Endodermal cell (in vitro differentiated cells): Measurements from ENCODE around the gene SOX8. TPM values are rescaled to one million over a fixed set of nuclear protein-coding genes. Genes with fewer than 3 reads are reported as not detected.

Source experiments
- DNase-seq: peaks from one replicate; pipeline ENCODE4 v3.0.0-alpha.2; 2017
- H3K27ac ChIP-seq: 2 replicates; pipeline ENCODE4 v1.5.1; 2013; ENCODE audit warnings: mild to moderate bottlenecking, low read depth, low read length, moderate library complexity
- H3K27me3 ChIP-seq: 2 replicates; pipeline ENCODE4 v1.6.1; 2013; ENCODE audit warnings: mild to moderate bottlenecking, low read length, moderate library complexity; ENCODE audit not compliant: insufficient read depth, control insufficient read depth, poor library complexity, severe bottlenecking
- H3K36me3 ChIP-seq: 2 replicates; pipeline ENCODE4 v1.7.0; 2013; ENCODE audit warnings: mild to moderate bottlenecking, low read length, moderate library complexity; ENCODE audit not compliant: control insufficient read depth, insufficient read depth
- H3K4me1 ChIP-seq: one replicate; pipeline ENCODE4 v1.7.0; 2013; ENCODE audit warnings: low read length; ENCODE audit not compliant: control insufficient read depth, insufficient read depth
- H3K4me3 ChIP-seq: 2 replicates; pipeline ENCODE4 v1.5.1; 2013; ENCODE audit warnings: mild to moderate bottlenecking, low read length, moderate library complexity
- H3K9ac ChIP-seq: 2 replicates; pipeline ENCODE4 v1.6.1; 2013; ENCODE audit warnings: mild to moderate bottlenecking, low read length, moderate library complexity; ENCODE audit not compliant: poor library complexity, severe bottlenecking; ENCODE audit errors: extremely low read depth
- H3K9me3 ChIP-seq: 2 replicates; pipeline ENCODE4 v1.6.1; 2013; ENCODE audit warnings: mild to moderate bottlenecking, low read length, moderate library complexity; ENCODE audit not compliant: control insufficient read depth
- H3K27ac Mint-ChIP-seq: 2 replicates; pipeline ENCODE4 v1.8.0; 2020; ENCODE audit warnings: mixed read lengths
- H3K27me3 Mint-ChIP-seq: 2 replicates; pipeline ENCODE4 v1.8.0; 2021; ENCODE audit warnings: mild to moderate bottlenecking, mixed read lengths; ENCODE audit not compliant: insufficient read depth
- H3K36me3 Mint-ChIP-seq: 2 replicates; pipeline ENCODE4 v1.8.0; 2020; ENCODE audit warnings: low read depth, mixed read lengths
- H3K4me1 Mint-ChIP-seq: 2 replicates; pipeline ENCODE4 v1.8.0; 2020; ENCODE audit warnings: mixed read lengths
- H3K4me3 Mint-ChIP-seq: 2 replicates; pipeline ENCODE4 v1.8.0; 2020; ENCODE audit warnings: mild to moderate bottlenecking, moderate library complexity, mixed read lengths
- H3K9me3 Mint-ChIP-seq: 2 replicates; pipeline ENCODE4 v1.8.0; 2020; ENCODE audit warnings: mild to moderate bottlenecking, mixed read lengths
- CTCF ChIP-seq: fragments of 200-600 bp; sonication (generic); conservative IDR thresholded peaks from 2 replicates; pipeline ENCODE4 v1.5.0; 2021; ENCODE audit warnings: antibody characterized with exemption, mild to moderate bottlenecking
- whole genome bisulfite sequencing, 2 experiments: methylation state at CpG; one replicate each; pipeline versions ENCODE4 v1.1.5 to v1.1.7; 2013; ENCODE audit warnings: missing lambda C conversion rate in 2 of 2, mixed read lengths in 1 of 2; ENCODE audit not compliant: insufficient coverage in 1 of 2, insufficient read length in 1 of 2; 5-methylcytosine and 5-hydroxymethylcytosine counted together
- total RNA-seq, 2 donors: library from RNA; stranded (reverse); fragmentation: NEBNext Ultra II Directional in 1 of 2; extraction: Animal tissue kit (Norgen Biotek cat#: 25700) in 1 of 2; gene quantifications; 2 replicates in 1 of 2; 3 replicates in 1 of 2; pipeline ENCODE4 v1.2.1, GENCODE V29; 2021

The SOX8 gene
- total RNA-seq, 2 donors from 2014 or later: 0.69 to 5.1 TPM

- Histone ChIP-seq H3K27ac (no peak overlapping the region), H3K4me1 (no peaks in the 10 kb centered on the region), H3K4me3 (no peak overlapping the region), H3K9me3 (no peaks in the 10 kb centered on the region), H3K27me3 (peaks cover under 1% of the 10 kb centered on the region), H3K36me3 (no peaks in the 10 kb centered on the region), H3K9ac (no peak overlapping the region)
- Mint-ChIP-seq H3K9me3 (no peaks in the 10 kb centered on the region), H3K4me3 (no peak overlapping the region), H3K36me3 (no peaks in the 10 kb centered on the region), H3K4me1 (no peaks in the 10 kb centered on the region), H3K27me3 (no peaks in the 10 kb centered on the region), H3K27ac (no peak overlapping the region)
- 84 to 88% methylated on average over 12 to 26 of the region's 26 CpGs for WGBS, 2 experiments
- DNase-seq: no peak
- TF ChIP-seq CTCF: no peak
Observed at GRCh38 chr16:1030473-1030901, 48.9 kb downstream of the SOX8 start.

GRCh38 chr16:1031666-1032065 lies 50.1 kb downstream of the SOX8 start:
- no peak overlapping the region for H3K4me3 Mint-ChIP-seq
- H3K9me3 ChIP-seq: no peaks in the 10 kb centered on the region
- H3K36me3 ChIP-seq: no peaks in the 10 kb centered on the region
- no peak for DNase-seq
- H3K4me1 Mint-ChIP-seq: no peaks in the 10 kb centered on the region
- no peak overlapping the region for H3K27ac Mint-ChIP-seq
- H3K9ac ChIP-seq: no peak overlapping the region
- no peak overlapping the region for H3K27ac ChIP-seq
- no peak overlapping the region for H3K4me3 ChIP-seq
- WGBS, 2 experiments: 81 to 89% methylated on average over 16 to 17 of the region's 17 CpGs
- no peaks in the 10 kb centered on the region for H3K4me1 ChIP-seq
- no peaks in the 10 kb centered on the region for H3K36me3 Mint-ChIP-seq
- TF ChIP-seq CTCF: no peak
- H3K9me3 Mint-ChIP-seq: no peaks in the 10 kb centered on the region
- no peaks in the 10 kb centered on the region for H3K27me3 Mint-ChIP-seq
- H3K27me3 ChIP-seq: no peaks in the 10 kb centered on the region

GRCh38 chr16:1032607-1033006 lies 51.0 kb downstream of the SOX8 start:
- H3K4me1 Mint-ChIP-seq: no peaks in the 10 kb centered on the region
- H3K9me3 Mint-ChIP-seq: no peaks in the 10 kb centered on the region
- H3K4me3 ChIP-seq: no peak overlapping the region
- 41 to 50% methylated on average over 2 of the region's 2 CpGs for WGBS, 2 experiments
- H3K9me3 ChIP-seq: no peaks in the 10 kb centered on the region
- no peaks in the 10 kb centered on the region for H3K27me3 ChIP-seq
- no peak overlapping the region for H3K9ac ChIP-seq
- H3K36me3 ChIP-seq: no peaks in the 10 kb centered on the region
- no peak for DNase-seq
- TF ChIP-seq CTCF: no peak
- H3K27ac Mint-ChIP-seq: no peak overlapping the region
- no peaks in the 10 kb centered on the region for H3K4me1 ChIP-seq
- H3K27me3 Mint-ChIP-seq: no peaks in the 10 kb centered on the region
- no peak overlapping the region for H3K27ac ChIP-seq
- H3K4me3 Mint-ChIP-seq: no peak overlapping the region
- no peaks in the 10 kb centered on the region for H3K36me3 Mint-ChIP-seq
